Activated T-cell treated with anti-CD3 and anti-CD28 coated beads, Interleukin-2, amount 50 U/mL, for 72 hours (primary cell): ENCODE data around the gene MARCHF7. TPM values are rescaled to one million over a fixed set of nuclear protein-coding genes. Genes with fewer than 3 reads are reported as not detected.
"Not testable (repeated sequence)": the region's sequence is repeated elsewhere in the genome, so short reads cannot be mapped to it uniquely, and the experiment has no call there.

Source experiments
- ATAC-seq, 2 donors: fragments of 150-1000 bp; cut with Tn5 transposase; replicated peaks in 1 of 2; 2 replicates each; pipeline ENCODE4 v1.10.0; 2021; ENCODE audit warnings: moderate library complexity in 2 of 2, mild to moderate bottlenecking in 1 of 2
- DNase-seq, 2 donors: peaks; one replicate each; pipeline ENCODE4 v3.0.0; 2021 to 2022; ENCODE audit warnings: mixed read lengths in 1 of 2
- H3K27ac Mint-ChIP-seq: one replicate; pipeline ENCODE4 v1.8.0; 2022; ENCODE audit warnings: mild to moderate bottlenecking, moderate library complexity, mixed read lengths
- H3K27me3 Mint-ChIP-seq: one replicate; pipeline ENCODE4 v1.8.0; 2022; ENCODE audit warnings: low read depth, mixed read lengths
- H3K36me3 Mint-ChIP-seq, 2 donors: one replicate each; pipeline ENCODE4 v1.8.0; 2022; ENCODE audit warnings: mixed read lengths in 2 of 2, mild to moderate bottlenecking in 1 of 2; ENCODE audit not compliant: insufficient read depth in 2 of 2
- H3K4me1 Mint-ChIP-seq: one replicate; pipeline ENCODE4 v1.8.0; 2022; ENCODE audit warnings: low read depth, mixed read lengths
- H3K4me3 Mint-ChIP-seq, 2 donors: one replicate each; pipeline ENCODE4 v1.8.0; 2022; ENCODE audit warnings: mild to moderate bottlenecking in 2 of 2, mixed read lengths in 2 of 2, moderate library complexity in 2 of 2
- H3K9me3 Mint-ChIP-seq, 2 donors: one replicate each; pipeline ENCODE4 v1.8.0; 2022; ENCODE audit warnings: mixed read lengths in 2 of 2
- total RNA-seq, 2 donors: library from RNA; stranded (reverse); gene quantifications; one replicate each; pipeline ENCODE4 v1.2.3, GENCODE V29; 2022

Gene MARCHF7
- total RNA-seq, 2 donors from 2014 or later = 91.4 to 104 TPM

DNA sequence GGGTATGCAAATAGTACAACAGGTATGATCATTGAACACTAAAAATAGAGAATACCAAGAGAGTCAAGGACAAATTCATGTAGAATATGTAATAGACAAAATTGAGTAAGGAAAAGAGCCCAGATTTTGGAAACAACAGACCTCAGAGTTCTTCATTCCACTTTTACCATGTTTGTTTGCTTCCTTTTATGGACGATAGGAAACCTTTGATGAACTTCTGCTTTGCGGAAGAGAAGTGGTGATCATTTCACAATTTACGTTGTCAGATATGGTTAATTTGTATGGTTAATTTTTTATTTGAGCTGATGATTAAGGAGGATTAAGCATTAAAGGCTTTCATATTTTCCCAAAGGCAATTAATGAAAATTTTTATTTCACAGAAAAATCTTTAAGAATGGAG lies 16.3 kb downstream of the MARCHF7 start:
- peaks cover 60% of the 10 kb centered on the region for H3K4me1 Mint-ChIP-seq
- no peak overlapping the region for H3K4me3 Mint-ChIP-seq
- ATAC-seq (no peak), DNase-seq (no peak)
- peak overlapping the region; percentile 19 for H3K27ac Mint-ChIP-seq
- H3K36me3 Mint-ChIP-seq = peaks cover 12 to 40% of the 10 kb centered on the region in 2 donors
- peaks cover 0 to 3% of the 10 kb centered on the region in 2 donors for H3K9me3 Mint-ChIP-seq
- no peaks in the 10 kb centered on the region for H3K27me3 Mint-ChIP-seq

DNA sequence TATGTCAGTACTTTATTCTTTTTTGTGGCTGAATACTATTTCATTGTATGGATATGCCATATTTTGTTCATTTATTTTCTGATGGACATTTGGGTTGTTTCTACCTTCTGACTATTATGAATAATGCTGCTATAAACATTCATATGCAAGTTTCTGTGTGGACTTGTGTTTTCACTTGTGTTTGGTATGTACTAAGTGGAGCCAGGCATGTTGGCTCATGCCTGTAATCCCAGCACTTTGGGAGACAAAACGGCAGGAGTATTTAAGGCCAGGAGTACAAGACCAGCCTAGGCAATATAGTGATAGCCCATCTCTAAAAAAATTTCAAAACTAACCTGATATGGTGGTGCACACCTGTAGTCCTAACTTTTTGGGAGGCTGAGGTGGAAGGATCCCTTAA lies 23.3 kb downstream of the MARCHF7 start:
- peaks cover 6 to 27% of the 10 kb centered on the region in 2 donors for H3K36me3 Mint-ChIP-seq
- H3K27me3 Mint-ChIP-seq = no peaks in the 10 kb centered on the region
- no peak for DNase-seq
- peak overlapping the region in 1 of 2 donors; percentile 37 for H3K4me3 Mint-ChIP-seq
- ATAC-seq = no peak
- peak overlapping the region; percentile 80 for H3K27ac Mint-ChIP-seq
- H3K4me1 Mint-ChIP-seq = peaks cover 35% of the 10 kb centered on the region
- peaks cover 0 to 1% of the 10 kb centered on the region in 2 donors for H3K9me3 Mint-ChIP-seq

DNA sequence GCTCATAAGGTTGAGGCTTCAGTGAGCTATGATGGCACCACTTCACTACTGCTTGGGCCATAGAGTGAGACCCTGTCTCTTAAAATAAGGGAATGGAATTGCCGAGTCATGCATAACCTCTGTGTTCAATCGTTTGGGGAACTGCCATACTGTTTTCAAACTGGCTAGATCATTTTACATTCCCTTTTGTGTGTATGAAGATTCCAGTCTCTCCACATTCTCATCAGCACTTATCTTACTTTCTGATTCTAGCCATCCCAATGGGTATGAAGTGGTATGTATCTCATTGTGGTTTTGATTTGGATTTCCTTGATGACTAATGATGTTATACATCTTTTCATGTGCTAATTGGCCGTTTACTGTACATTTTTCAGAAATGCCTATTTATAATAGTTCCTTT lies 23.7 kb downstream of the MARCHF7 start:
- no peaks in the 10 kb centered on the region for H3K27me3 Mint-ChIP-seq
- no peak overlapping the region for H3K4me3 Mint-ChIP-seq
- no peak for DNase-seq
- H3K9me3 Mint-ChIP-seq = peaks cover 0 to 1% of the 10 kb centered on the region in 2 donors
- peaks cover 6 to 24% of the 10 kb centered on the region in 2 donors for H3K36me3 Mint-ChIP-seq
- peak overlapping the region; percentile 5 for H3K27ac Mint-ChIP-seq
- no peak for ATAC-seq
- peaks cover 33% of the 10 kb centered on the region for H3K4me1 Mint-ChIP-seq

DNA sequence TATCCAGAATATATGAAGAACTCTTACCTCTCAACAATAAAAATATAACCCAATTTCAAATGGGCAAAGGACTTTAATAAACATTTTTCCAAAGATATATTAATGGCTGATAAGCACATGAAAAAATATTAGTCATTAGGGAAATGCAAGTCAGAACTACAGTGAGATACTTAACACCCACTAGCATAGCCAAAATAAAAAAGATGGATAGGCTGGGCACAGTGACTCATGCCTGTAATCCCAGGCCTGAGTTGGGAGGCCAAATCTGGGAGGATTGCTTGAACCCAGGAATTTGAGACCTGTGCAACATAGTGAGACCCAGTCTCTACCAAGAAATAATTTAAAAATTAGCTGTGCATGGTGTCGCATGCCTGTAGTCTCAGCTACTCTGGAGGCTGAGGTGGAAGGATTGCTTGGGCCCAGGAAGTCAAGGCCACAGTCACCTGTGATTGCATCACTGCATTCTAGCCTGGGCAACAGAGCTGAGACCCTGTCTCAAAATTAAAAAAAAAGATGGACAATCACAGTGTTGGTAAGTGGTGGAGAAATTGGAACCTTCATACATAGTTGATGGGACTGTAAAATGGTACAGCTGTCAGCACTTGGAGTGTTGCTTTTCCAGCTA lies 25.1 kb downstream of the MARCHF7 start:
- DNase-seq (no peak), ATAC-seq (no peak)
- H3K27ac Mint-ChIP-seq = peak overlapping the region; percentile 69
- H3K4me3 Mint-ChIP-seq = no peak overlapping the region
- H3K36me3 Mint-ChIP-seq = peaks cover 6 to 26% of the 10 kb centered on the region in 2 donors
- H3K9me3 Mint-ChIP-seq = peaks cover 0 to 1% of the 10 kb centered on the region in 2 donors
- peaks cover 33% of the 10 kb centered on the region for H3K4me1 Mint-ChIP-seq
- H3K27me3 Mint-ChIP-seq = no peaks in the 10 kb centered on the region

DNA sequence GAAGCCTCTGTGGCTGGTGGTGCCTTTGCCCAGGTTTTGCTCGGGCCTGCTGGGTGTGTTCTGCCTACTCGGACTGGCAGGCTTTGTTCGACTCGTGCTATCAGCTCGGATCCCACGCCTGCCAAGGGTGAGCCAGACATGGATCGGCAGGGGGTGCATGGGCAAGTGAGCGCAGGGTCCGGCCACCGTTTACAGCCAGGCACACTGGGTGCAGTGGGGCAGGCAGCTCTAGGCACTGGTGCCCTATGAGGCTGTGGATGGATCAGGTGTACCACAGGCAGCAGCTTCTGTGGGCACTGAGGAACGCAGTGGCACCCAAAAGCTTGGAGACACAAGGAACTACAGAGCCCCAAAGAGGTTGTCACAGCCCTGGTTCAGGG lies 25.6 kb downstream of the MARCHF7 start:
- ATAC-seq (no peak), DNase-seq (no peak)
- Mint-ChIP-seq H3K9me3 (peaks cover 0 to 1% of the 10 kb centered on the region in 2 donors), H3K27ac (no peak overlapping the region), H3K4me3 (no peak overlapping the region), H3K27me3 (no peaks in the 10 kb centered on the region), H3K36me3 (peaks cover 6 to 29% of the 10 kb centered on the region in 2 donors), H3K4me1 (peaks cover 33% of the 10 kb centered on the region)

DNA sequence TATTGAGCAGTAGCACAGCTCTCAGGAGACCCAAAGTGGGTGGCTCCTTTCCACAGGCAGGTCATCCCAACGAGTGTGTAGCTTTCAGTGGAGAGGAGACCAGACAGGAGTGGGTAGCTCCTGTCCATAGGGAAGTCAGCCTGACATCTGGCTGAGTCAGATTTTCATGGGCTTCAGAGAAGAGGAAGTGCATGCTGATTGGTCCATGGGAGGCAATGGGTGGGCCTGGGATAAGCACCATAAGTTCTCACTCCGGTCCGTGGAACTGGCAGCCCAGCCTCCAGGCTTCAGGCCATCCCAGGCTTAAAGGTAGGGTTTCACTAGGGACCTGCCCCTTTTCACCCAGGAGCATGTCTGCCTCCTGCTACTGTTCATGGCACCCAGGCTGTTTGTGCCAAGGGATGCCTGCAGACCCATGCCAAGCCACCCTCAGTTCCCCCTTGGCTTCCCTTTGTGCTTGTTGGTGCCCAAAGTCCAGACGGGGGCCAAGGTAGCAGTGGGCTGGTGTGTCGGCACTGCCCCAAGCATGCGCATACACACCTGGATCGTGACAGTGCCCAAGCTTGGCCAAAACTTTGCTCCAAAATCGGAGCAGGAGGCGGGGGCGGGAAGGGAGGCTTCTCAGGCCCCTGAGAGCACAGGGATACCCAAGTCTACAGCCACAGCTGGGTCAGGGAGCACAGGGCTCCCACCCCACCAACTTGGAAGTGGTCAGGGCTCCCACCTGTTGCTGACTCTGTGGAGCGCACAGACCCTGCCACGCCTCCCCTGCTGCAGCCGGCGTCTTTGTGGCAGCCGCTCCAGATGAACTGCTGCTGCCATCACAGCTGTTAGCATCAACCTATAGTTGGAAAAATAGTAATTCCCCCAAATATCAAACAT lies 26.4 kb downstream of the MARCHF7 start:
- Mint-ChIP-seq H3K27me3 (no peaks in the 10 kb centered on the region), H3K9me3 (peaks cover 0 to 1% of the 10 kb centered on the region in 2 donors), H3K4me1 (peaks cover 33% of the 10 kb centered on the region), H3K27ac (peak overlapping the region; percentile 7), H3K4me3 (no peak overlapping the region), H3K36me3 (peaks cover 6 to 30% of the 10 kb centered on the region in 2 donors)
- ATAC-seq (peak in 1 of 2 donors; percentile 20), DNase-seq (no peak)

DNA sequence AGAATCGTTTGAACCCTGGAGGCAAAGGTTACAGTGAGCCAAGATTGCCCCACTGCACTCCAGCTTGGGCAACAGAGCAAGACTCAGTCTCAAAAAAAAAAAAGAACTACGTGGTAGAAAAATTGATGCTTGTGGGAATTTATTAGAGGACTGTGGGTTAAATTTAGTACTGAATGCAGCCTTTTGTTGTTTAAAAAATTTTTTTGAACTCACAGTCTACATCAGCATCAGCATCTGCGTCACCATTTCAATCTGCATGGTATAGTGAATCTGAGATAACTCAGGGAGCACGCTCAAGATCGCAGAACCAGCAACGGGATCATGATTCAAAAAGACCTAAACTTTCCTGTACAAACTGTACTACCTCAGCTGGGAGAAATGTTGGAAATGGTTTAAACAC lies 30.5 kb downstream of the MARCHF7 start:
- no peak overlapping the region for H3K4me3 Mint-ChIP-seq
- DNase-seq (no peak), ATAC-seq (no peak)
- peaks cover 6% of the 10 kb centered on the region for H3K4me1 Mint-ChIP-seq
- peak overlapping the region; percentile 28 for H3K27ac Mint-ChIP-seq
- H3K27me3 Mint-ChIP-seq = no peaks in the 10 kb centered on the region
- H3K36me3 Mint-ChIP-seq = peaks cover 6 to 32% of the 10 kb centered on the region in 2 donors
- no peaks in the 10 kb centered on the region for H3K9me3 Mint-ChIP-seq

DNA sequence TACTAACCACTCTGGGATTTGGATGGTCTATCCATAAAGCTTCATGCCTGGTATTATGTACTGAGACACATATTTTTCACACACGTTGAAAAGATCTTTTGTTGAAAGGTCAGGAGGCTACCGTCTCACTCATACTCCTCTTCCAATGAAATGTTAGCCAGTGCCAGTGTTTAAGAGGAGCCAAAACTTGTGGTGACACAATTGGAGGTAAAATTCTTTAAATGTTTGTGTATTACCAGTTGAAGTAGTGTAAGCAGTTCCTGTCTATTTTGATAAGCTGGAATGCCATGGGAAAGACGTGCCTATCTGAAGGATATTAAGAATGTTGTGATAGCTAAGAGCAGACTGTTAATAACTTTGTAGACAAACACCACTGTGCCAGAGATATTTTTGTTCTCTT lies 32.1 kb downstream of the MARCHF7 start:
- no peaks in the 10 kb centered on the region for H3K27me3 Mint-ChIP-seq
- no peaks in the 10 kb centered on the region for H3K9me3 Mint-ChIP-seq
- no peak for ATAC-seq
- H3K36me3 Mint-ChIP-seq = peaks cover 9 to 38% of the 10 kb centered on the region in 2 donors
- no peak for DNase-seq
- no peak overlapping the region for H3K4me3 Mint-ChIP-seq
- H3K4me1 Mint-ChIP-seq = peaks cover 7% of the 10 kb centered on the region
- no peak overlapping the region for H3K27ac Mint-ChIP-seq

DNA sequence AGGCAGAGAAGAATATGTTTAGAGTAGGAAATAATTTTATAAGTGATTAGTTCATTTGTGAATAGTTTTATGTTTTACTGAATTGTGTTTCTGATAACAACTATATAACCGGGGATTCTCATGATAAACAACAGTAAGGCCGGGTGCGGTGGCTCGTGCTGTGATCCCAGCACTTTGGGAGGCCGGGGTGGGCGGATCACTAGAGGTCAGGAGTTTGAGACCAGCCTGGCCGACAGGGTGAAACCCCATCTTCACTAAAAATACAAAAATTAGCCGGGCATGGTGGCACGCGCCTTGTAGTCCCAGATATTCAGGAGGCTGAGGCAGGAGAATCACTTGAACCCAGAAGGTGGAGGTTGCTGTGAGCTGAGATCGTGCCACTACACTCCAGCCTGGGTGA lies 32.9 kb downstream of the MARCHF7 start:
- not testable (repeated sequence) for ATAC-seq, H3K4me3 Mint-ChIP-seq, H3K9me3 Mint-ChIP-seq, H3K4me1 Mint-ChIP-seq, H3K27ac Mint-ChIP-seq, H3K27me3 Mint-ChIP-seq, DNase-seq
- H3K36me3 Mint-ChIP-seq = peaks cover 9 to 37% of the 10 kb centered on the region in 2 donors

DNA sequence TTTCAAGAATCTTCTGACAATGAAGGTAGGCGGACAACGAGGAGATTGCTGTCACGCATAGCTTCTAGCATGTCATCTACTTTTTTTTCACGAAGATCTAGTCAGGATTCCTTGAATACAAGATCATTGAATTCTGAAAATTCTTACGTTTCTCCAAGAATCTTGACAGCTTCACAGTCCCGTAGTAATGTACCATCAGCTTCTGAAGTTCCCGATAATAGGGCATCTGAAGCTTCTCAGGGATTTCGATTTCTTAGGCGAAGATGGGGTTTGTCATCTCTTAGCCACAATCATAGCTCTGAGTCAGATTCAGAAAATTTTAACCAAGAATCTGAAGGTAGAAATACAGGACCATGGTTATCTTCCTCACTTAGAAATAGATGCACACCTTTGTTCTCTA lies 35.8 kb downstream of the MARCHF7 start:
- Mint-ChIP-seq H3K4me3 (no peak overlapping the region), H3K36me3 (peaks cover 13 to 41% of the 10 kb centered on the region in 2 donors), H3K27ac (no peak overlapping the region), H3K4me1 (peaks cover 17% of the 10 kb centered on the region), H3K9me3 (no peaks in the 10 kb centered on the region), H3K27me3 (no peaks in the 10 kb centered on the region)
- no peak for DNase-seq
- ATAC-seq = no peak

DNA sequence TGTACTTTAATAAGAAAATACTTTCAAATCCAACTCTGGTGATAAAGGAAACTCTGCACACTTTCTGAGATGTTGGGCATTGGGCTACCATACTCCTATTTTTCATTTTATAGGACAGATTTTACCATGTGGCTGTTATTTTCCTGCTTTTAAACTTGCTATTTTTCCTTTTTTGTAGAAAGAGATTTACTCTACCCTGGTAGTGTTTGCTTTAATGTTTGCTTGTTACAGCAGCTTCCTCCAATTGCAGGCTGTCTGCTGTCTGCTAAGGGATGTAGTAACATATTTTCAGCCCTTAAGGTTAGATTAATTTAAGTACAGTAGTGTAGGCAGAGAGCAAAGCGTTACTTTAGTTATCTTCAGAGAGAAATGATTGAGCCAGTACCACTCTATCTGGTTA lies 38.6 kb downstream of the MARCHF7 start:
- Mint-ChIP-seq H3K27ac (peak overlapping the region; percentile 79), H3K36me3 (peaks cover 7 to 30% of the 10 kb centered on the region in 2 donors), H3K4me3 (no peak overlapping the region), H3K9me3 (no peaks in the 10 kb centered on the region), H3K4me1 (peaks cover 18% of the 10 kb centered on the region), H3K27me3 (no peaks in the 10 kb centered on the region)
- DNase-seq (no peak), ATAC-seq (no peak)

DNA sequence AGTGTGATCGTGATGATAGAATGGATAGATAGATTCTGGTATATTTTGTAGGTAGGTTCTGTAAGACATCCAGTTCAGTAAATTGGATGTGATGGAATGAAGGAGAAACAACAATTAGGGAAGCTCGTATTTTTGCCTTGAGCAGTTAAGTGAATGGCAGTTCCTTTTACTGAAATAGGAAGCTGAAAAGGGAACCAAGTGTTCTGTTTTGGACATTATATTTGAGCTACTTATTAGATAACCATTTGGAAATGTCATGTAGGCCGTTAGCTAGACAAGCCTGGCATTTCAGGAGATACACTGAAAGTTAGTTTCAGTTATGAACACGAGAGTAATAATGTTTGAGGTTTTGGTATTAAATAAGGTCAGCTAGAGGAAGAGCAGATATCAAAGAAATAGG lies 41.5 kb downstream of the MARCHF7 start:
- DNase-seq (no peak), ATAC-seq (no peak)
- H3K9me3 Mint-ChIP-seq = no peaks in the 10 kb centered on the region
- peaks cover 11% of the 10 kb centered on the region for H3K4me1 Mint-ChIP-seq
- H3K27me3 Mint-ChIP-seq = no peaks in the 10 kb centered on the region
- no peak overlapping the region for H3K27ac Mint-ChIP-seq
- H3K4me3 Mint-ChIP-seq = no peak overlapping the region
- H3K36me3 Mint-ChIP-seq = peaks cover 6 to 23% of the 10 kb centered on the region in 2 donors

DNA sequence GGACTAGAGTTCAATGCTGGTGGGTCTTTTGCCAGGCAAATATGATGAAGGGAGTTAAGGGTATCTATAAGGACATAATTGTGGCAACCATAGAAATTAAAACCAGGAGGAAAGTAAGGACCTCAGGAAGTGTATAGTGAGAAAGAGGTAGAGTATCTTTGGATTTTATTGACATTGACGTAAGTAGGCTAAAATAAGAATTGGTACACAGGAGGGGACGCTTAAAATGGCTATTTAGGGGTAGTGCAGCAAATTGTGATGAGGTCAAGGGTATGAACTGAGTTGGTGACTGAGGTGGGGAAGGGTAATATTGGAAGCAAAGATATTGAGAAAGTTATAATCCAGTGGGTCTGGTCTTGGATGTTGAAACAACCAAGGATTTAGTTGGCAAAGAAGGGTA lies 42.7 kb downstream of the MARCHF7 start:
- DNase-seq (no peak), ATAC-seq (no peak)
- H3K27ac Mint-ChIP-seq = no peak overlapping the region
- H3K36me3 Mint-ChIP-seq = peaks cover 6 to 26% of the 10 kb centered on the region in 2 donors
- H3K4me3 Mint-ChIP-seq = no peak overlapping the region
- no peaks in the 10 kb centered on the region for H3K9me3 Mint-ChIP-seq
- no peaks in the 10 kb centered on the region for H3K27me3 Mint-ChIP-seq
- peaks cover 11% of the 10 kb centered on the region for H3K4me1 Mint-ChIP-seq
